CD4-positive, alpha-beta memory T cell (primary cell): ENCODE measurements around the gene SDHAF2. TPM values are rescaled to one million over a fixed set of nuclear protein-coding genes. Genes with fewer than 3 reads are reported as not detected.

ENCODE experiments used
- CTCF ChIA-PET: fragments of 350-600 bp; sonication (Branson Sonifier 250); formaldehyde crosslinking; loops from one replicate; lab custom pipeline; 2021; ENCODE audit warnings: inconsistent platforms; ENCODE audit not compliant: partially characterized antibody; lab: Charles Lee
- POLR2A ChIA-PET: fragments of 350-600 bp; sonication (Branson Sonifier 250); formaldehyde crosslinking; loops from one replicate; lab custom pipeline; 2021; ENCODE audit not compliant: partially characterized antibody; lab: Charles Lee
- DNase-seq, 5 donors: peaks; one replicate each; pipeline versions ENCODE4 v3.0.0 to v3.0.0-alpha.2; 2020 to 2022; ENCODE audit warnings: mixed read lengths in 1 of 5
- H3K27ac ChIP-seq: one replicate; pipeline ENCODE4 v1.7.0; 2013; ENCODE audit warnings: low read depth, low read length
- H3K27me3 ChIP-seq: 2 replicates; pipeline ENCODE4 v1.7.0; 2013; ENCODE audit warnings: mild to moderate bottlenecking, low read length, moderate library complexity; ENCODE audit not compliant: insufficient read depth
- H3K36me3 ChIP-seq: 2 replicates; pipeline ENCODE4 v1.7.0; 2013; ENCODE audit warnings: mild to moderate bottlenecking, low read length, moderate library complexity; ENCODE audit not compliant: insufficient read depth
- H3K4me1 ChIP-seq: 2 replicates; pipeline ENCODE4 v1.7.0; 2013; ENCODE audit warnings: mild to moderate bottlenecking, low read length, moderate library complexity; ENCODE audit not compliant: insufficient read depth
- H3K4me3 ChIP-seq, 2 donors: one replicate each; pipeline ENCODE4 v1.7.0; 2013; ENCODE audit warnings: low read length in 2 of 2, mild to moderate bottlenecking in 1 of 2
- H3K9me3 ChIP-seq, 2 donors: one replicate each; pipeline ENCODE4 v1.7.0; 2013; ENCODE audit warnings: low read length in 2 of 2, control low read depth in 1 of 2; ENCODE audit not compliant: control insufficient read depth in 1 of 2
- H3K27ac Mint-ChIP-seq, 7 donors: one replicate each; pipeline ENCODE4 v1.8.0; 2020 to 2021; ENCODE audit warnings: mixed read lengths in 7 of 7, mild to moderate bottlenecking in 6 of 7, inconsistent platforms in 3 of 7, moderate library complexity in 3 of 7
- H3K27me3 Mint-ChIP-seq, 2 donors: one replicate each; pipeline ENCODE4 v1.8.0; 2020 to 2021; ENCODE audit warnings: mixed read lengths in 2 of 2
- H3K36me3 Mint-ChIP-seq, 2 donors: one replicate each; pipeline ENCODE4 v1.8.0; 2020 to 2021; ENCODE audit warnings: mixed read lengths in 2 of 2, inconsistent platforms in 1 of 2, mild to moderate bottlenecking in 1 of 2
- H3K4me1 Mint-ChIP-seq, 4 donors: one replicate each; pipeline ENCODE4 v1.8.0; 2020 to 2021; ENCODE audit warnings: mixed read lengths in 4 of 4, mild to moderate bottlenecking in 1 of 4
- H3K4me3 Mint-ChIP-seq, 8 donors: one replicate each; pipeline ENCODE4 v1.8.0; 2020 to 2021; ENCODE audit warnings: mixed read lengths in 8 of 8, mild to moderate bottlenecking in 7 of 8, moderate library complexity in 6 of 8, inconsistent platforms in 3 of 8
- H3K9me3 Mint-ChIP-seq, 8 donors: one replicate each; pipeline ENCODE4 v1.8.0; 2020 to 2021; ENCODE audit warnings: mixed read lengths in 8 of 8, mild to moderate bottlenecking in 5 of 8, inconsistent platforms in 3 of 8, moderate library complexity in 1 of 8
- intact Hi-C: fragments of 100-400 bp; cut with micrococcal nuclease; formaldehyde crosslinking; loops from one replicate; pipeline ENCODE4 v1.15.1; 2023
- polyA plus RNA-seq, 2 donors: library from polyadenylated mRNA; unstranded; fragments of 300-500 nt; fragmentation: Illumina TruSeq; gene quantifications; one replicate each; pipeline ENCODE4 v1.2.3, GENCODE V29; 2021
- total RNA-seq, 2 experiments: library from RNA; stranded (reverse); gene quantifications; one replicate each; pipeline ENCODE4 v1.2.3, GENCODE V29; 2021

The SDHAF2 gene
- total and polyA plus RNA-seq, 4 experiments from 2014 or later = 54.7 to 106 (median 80.2) TPM

- H3K4me1 Mint-ChIP-seq = peaks cover 12 to 27% (median 22%) of the 10 kb centered on the region in 4 donors
- H3K9me3 ChIP-seq = no peaks in the 10 kb centered on the region
- H3K4me1 ChIP-seq = peaks cover 26% of the 10 kb centered on the region
- no peaks in the 10 kb centered on the region for H3K27me3 Mint-ChIP-seq
- H3K4me3 ChIP-seq = peak overlapping the region; percentile 77 to 86
- intact Hi-C loops = loop anchor here (2.0 kb wide), 3 partner anchors 30 to 56 kb away; partner anchors contain the start of genes CPSF7 and TMEM138
- H3K27ac Mint-ChIP-seq = peak overlapping the region; percentile 95 to 99 (median 98)
- ChIA-PET CTCF (interaction anchor here (1.0 to 7.8 kb wide), 13 partner anchors 8 to 562 kb away, joined by 3 to 117 read pairs (median 6); partner anchors contain the start of genes CYB561A3, TKFC and TMEM138), POLR2A (interaction anchor here (0.9 to 5.6 kb wide), 10 partner anchors 8 to 478 kb away, joined by 3 to 89 read pairs (median 8); partner anchors contain the start of genes CPSF7, CYB561A3, DDB1 and SDHAF2)
- peaks cover 6 to 31% of the 10 kb centered on the region in 2 donors for H3K36me3 Mint-ChIP-seq
- H3K27me3 ChIP-seq = no peaks in the 10 kb centered on the region
- no peaks in the 10 kb centered on the region for H3K36me3 ChIP-seq
- peak overlapping the region; percentile 91 to 97 (median 96) for H3K4me3 Mint-ChIP-seq
- H3K9me3 Mint-ChIP-seq = no peaks in the 10 kb centered on the region
- H3K27ac ChIP-seq = peak overlapping the region; percentile 74
- DNase-seq = peak; percentile 24 to 46 (median 27)
Measured at GRCh38 chr11:61392981-61393595, 36.8 kb upstream of the SDHAF2 start.

DNA sequence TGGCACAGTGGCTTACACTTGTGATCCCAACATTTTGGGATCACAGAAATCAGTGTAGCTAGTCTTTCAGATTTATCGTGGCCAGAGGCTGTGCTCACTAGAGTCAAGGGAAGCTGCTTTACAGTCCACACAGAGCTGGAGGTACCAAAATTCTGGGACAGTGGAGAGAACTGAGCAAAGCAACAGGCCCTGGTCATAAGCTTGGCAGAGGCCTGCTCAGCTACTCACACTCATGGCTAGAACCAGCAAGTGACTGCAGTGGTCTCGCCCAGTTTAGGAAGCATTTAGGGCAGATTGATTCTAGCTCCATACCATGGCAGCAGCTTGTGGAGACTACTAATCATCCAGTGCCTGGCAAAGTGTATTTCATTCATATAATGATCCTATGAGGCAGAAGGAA, 28.8 kb upstream of the SDHAF2 start:
- H3K36me3 ChIP-seq = peaks cover 39% of the 10 kb centered on the region
- POLR2A ChIA-PET = interaction anchor here (0.7 to 3.4 kb wide), 5 partner anchors 9 to 70 kb away, joined by 3 to 21 read pairs (median 5); partner anchors contain the start of genes CPSF7, SDHAF2, TMEM138 and TMEM216
- intact Hi-C loops = no loop called here
- H3K27me3 Mint-ChIP-seq = no peaks in the 10 kb centered on the region
- H3K4me3 ChIP-seq = no peak overlapping the region
- no peak for DNase-seq
- peaks cover 0 to 3% (median 0%) of the 10 kb centered on the region in 4 donors for H3K4me1 Mint-ChIP-seq
- no peaks in the 10 kb centered on the region for H3K9me3 ChIP-seq
- no peak overlapping the region for H3K4me3 Mint-ChIP-seq
- CTCF ChIA-PET = interaction anchor here (1.2 to 4.7 kb wide), 5 partner anchors 9 to 65 kb away, joined by 3 to 39 read pairs (median 12); partner anchors contain the start of gene TMEM216
- no peaks in the 10 kb centered on the region for H3K4me1 ChIP-seq
- no peak overlapping the region for H3K27ac ChIP-seq
- H3K27me3 ChIP-seq = no peaks in the 10 kb centered on the region
- no peaks in the 10 kb centered on the region for H3K9me3 Mint-ChIP-seq
- H3K36me3 Mint-ChIP-seq = peaks cover 27 to 67% of the 10 kb centered on the region in 2 donors
- peak overlapping the region in 4 of 7 donors; percentile 7 to 58 (median 34) for H3K27ac Mint-ChIP-seq

- Histone ChIP-seq H3K27ac (no peak overlapping the region), H3K36me3 (peaks cover 42% of the 10 kb centered on the region)
Measured at GRCh38 chr11:61401573-61401972, 28.4 kb upstream of the SDHAF2 start.

DNA sequence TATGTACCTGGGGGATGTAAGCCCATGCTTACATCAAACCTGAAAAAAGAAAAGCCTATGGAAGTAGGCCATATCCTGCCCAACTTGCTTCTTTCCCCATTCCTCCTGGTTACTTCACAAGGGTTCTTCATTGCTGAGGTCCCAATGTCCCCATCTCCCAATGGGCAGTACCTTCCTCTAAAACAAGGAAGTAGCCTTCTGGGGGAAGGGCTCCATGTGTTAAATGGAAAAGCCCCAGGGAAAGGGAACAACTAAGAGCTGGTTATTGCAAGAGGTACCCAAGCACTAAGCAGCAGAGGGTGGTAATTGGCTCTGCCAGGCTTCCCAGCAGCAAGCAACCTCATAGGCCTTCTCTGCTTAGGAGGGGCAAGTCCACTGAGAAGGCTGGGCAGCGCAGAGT, 26.3 kb upstream of the SDHAF2 start:
- H3K27me3 Mint-ChIP-seq = no peaks in the 10 kb centered on the region
- peak overlapping the region in 2 of 7 donors; percentile 35 to 43 for H3K27ac Mint-ChIP-seq
- Histone ChIP-seq H3K27me3 (no peaks in the 10 kb centered on the region), H3K36me3 (peaks cover 60% of the 10 kb centered on the region), H3K4me3 (no peak overlapping the region), H3K9me3 (no peaks in the 10 kb centered on the region), H3K27ac (no peak overlapping the region), H3K4me1 (no peaks in the 10 kb centered on the region)
- H3K4me1 Mint-ChIP-seq = peaks cover 0 to 4% (median 1%) of the 10 kb centered on the region in 4 donors
- CTCF ChIA-PET = interaction anchor here (1.2 to 3.1 kb wide), 3 partner anchors 11 to 67 kb away, joined by 3 to 13 read pairs (median 5); partner anchors contain the start of genes CPSF7, SDHAF2 and TMEM216
- H3K9me3 Mint-ChIP-seq = no peaks in the 10 kb centered on the region
- POLR2A ChIA-PET = no interaction called here
- intact Hi-C loops = no loop called here
- no peak overlapping the region for H3K4me3 Mint-ChIP-seq
- DNase-seq = no peak
- peaks cover 36 to 74% of the 10 kb centered on the region in 2 donors for H3K36me3 Mint-ChIP-seq

More at GRCh38 chr11:61401573-61401972, 28.4 kb upstream of the SDHAF2 start:
- Mint-ChIP-seq H3K9me3 (no peaks in the 10 kb centered on the region), H3K36me3 (peaks cover 27 to 70% of the 10 kb centered on the region in 2 donors), H3K27me3 (no peaks in the 10 kb centered on the region), H3K4me1 (peaks cover 0 to 4% (median 0%) of the 10 kb centered on the region in 4 donors), H3K4me3 (no peak overlapping the region), H3K27ac (peak overlapping the region in 4 of 7 donors; percentile 7 to 54 (median 32))
- intact Hi-C loops = no loop called here
- Histone ChIP-seq H3K4me3 (no peak overlapping the region), H3K9me3 (no peaks in the 10 kb centered on the region), H3K27me3 (no peaks in the 10 kb centered on the region), H3K4me1 (no peaks in the 10 kb centered on the region)
- no peak for DNase-seq
- CTCF ChIA-PET = interaction anchor here (1.2 to 4.7 kb wide), 6 partner anchors 9 to 65 kb away, joined by 3 to 39 read pairs (median 11); partner anchors contain the start of genes CPSF7, SDHAF2 and TMEM216
- POLR2A ChIA-PET = interaction anchor here (0.7 to 3.4 kb wide), 5 partner anchors 9 to 70 kb away, joined by 3 to 21 read pairs (median 5); partner anchors contain the start of genes CPSF7, SDHAF2, TMEM138 and TMEM216

DNA sequence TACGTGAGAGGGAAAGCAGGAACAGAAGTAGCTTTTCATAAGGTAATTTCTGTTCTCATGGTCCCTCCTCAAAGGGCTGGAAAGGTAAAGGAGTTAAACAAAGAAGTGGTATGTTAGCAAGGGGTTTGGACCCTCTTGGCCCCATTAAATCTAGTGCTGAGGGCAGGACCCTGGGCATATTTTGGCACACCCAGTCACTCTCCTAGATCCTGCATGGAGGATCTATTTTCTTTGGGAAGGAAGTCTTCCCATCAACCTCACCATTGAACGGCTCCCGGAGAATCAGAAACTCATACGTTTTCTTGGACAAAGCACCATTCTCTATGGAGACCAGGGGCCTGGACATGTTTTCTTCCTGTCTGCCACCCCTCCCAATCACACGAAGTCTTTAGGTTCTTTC, 25.8 kb upstream of the SDHAF2 start:
- Histone ChIP-seq H3K27ac (no peak overlapping the region), H3K36me3 (peaks cover 64% of the 10 kb centered on the region), H3K9me3 (no peaks in the 10 kb centered on the region), H3K4me3 (no peak overlapping the region), H3K4me1 (no peaks in the 10 kb centered on the region), H3K27me3 (no peaks in the 10 kb centered on the region)
- Mint-ChIP-seq H3K4me3 (no peak overlapping the region), H3K9me3 (no peaks in the 10 kb centered on the region), H3K27ac (peak overlapping the region in 2 of 7 donors; percentile 35 to 43), H3K4me1 (peaks cover 0 to 4% (median 1%) of the 10 kb centered on the region in 4 donors), H3K36me3 (peaks cover 33 to 75% of the 10 kb centered on the region in 2 donors), H3K27me3 (no peaks in the 10 kb centered on the region)
- DNase-seq = no peak
- intact Hi-C loops = no loop called here
- POLR2A ChIA-PET = no interaction called here
- CTCF ChIA-PET = interaction anchor here (1.2 kb wide), 1 partner anchor 12 kb away, joined by 3 read pairs; the partner anchor contains the start of gene TMEM216

DNA sequence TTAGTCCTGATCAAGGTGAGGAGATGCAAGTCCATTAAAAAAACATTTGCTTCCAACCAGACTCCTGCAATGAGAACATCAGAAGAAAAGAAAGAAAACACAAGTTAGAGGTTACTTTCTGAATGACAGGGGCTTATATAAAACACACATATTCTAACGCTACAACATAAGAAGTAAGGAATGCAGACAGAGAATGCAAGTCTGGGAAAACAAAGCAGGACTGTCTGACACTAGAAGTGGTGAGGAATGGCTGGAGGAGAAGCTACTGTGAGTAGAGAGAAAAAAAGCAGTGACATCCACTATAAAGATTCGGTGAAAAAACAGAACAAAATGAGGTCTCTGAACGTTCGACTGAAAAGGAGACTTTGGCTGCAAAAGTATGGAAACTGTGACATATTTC, 25.3 kb upstream of the SDHAF2 start:
- POLR2A ChIA-PET = interaction anchor here (0.7 kb wide), 1 partner anchor 25 kb away, joined by 3 read pairs; the partner anchor contains the start of genes CPSF7 and SDHAF2
- CTCF ChIA-PET = no interaction called here
- Histone ChIP-seq H3K4me3 (no peak overlapping the region), H3K4me1 (no peaks in the 10 kb centered on the region), H3K27ac (no peak overlapping the region), H3K27me3 (no peaks in the 10 kb centered on the region), H3K36me3 (peaks cover 65% of the 10 kb centered on the region), H3K9me3 (no peaks in the 10 kb centered on the region)
- intact Hi-C loops = no loop called here
- Mint-ChIP-seq H3K36me3 (peaks cover 33 to 78% of the 10 kb centered on the region in 2 donors), H3K4me1 (peaks cover 0 to 4% (median 1%) of the 10 kb centered on the region in 4 donors), H3K27me3 (no peaks in the 10 kb centered on the region), H3K9me3 (no peaks in the 10 kb centered on the region), H3K27ac (peak overlapping the region in 5 of 7 donors; percentile 24 to 72 (median 55)), H3K4me3 (no peak overlapping the region)
- DNase-seq = no peak
